ENCODE measurements around the gene ATP9B. TPM values are rescaled to one million over a fixed set of nuclear protein-coding genes. Genes with fewer than 3 reads are reported as not detected.

ATP9B gene
- total and polyA plus RNA-seq, 10 of the 15 experiments (the other 5 are each of a cell fraction or from before 2014, with no cell fraction given): 0.74 to 20.7 (median 12.9) TPM

- no peaks in the 10 kb centered on the region; the same call in 2 of the 3 replicates for H3K9me3 ChIP-seq (replicated peaks; ENCODE audit: control insufficient read depth, insufficient read depth, low read length)
- H3K79me2 ChIP-seq (ENCODE audit: control insufficient read depth, insufficient read depth, low read length): no peaks in the 10 kb centered on the region
- intact Hi-C loops (cut with micrococcal nuclease; ENCODE audit: unreplicated experiment): no loop called here
- TF ChIP-seq BACH1 (IDR thresholded peaks at IDR 0.05; ENCODE audit: borderline replicate concordance) (no peak), ZBED1 (IDR thresholded peaks at IDR 0.05; ENCODE audit: borderline replicate concordance) (no peak), TCF12 (IDR thresholded peaks at IDR 0.05; ENCODE audit: low read depth, low read length) (no peak), STAT3 (IDR thresholded peaks at IDR 0.05; ENCODE audit: low read depth, low read length) (no peak), SREBF2 (IDR thresholded peaks at IDR 0.05; ENCODE audit: low read length) (no peak), ZNF274 (IDR thresholded peaks at IDR 0.05; ENCODE audit: insufficient read depth, insufficient read length) (no peak), TCF7 (IDR thresholded peaks at IDR 0.05; ENCODE audit: borderline replicate concordance) (no peak), MLLT1 (IDR thresholded peaks at IDR 0.05) (no peak)
- ChIA-PET RAD21 (ENCODE audit: unreplicated experiment) (no interaction called here), POLR2A (no interaction called here), CTCF (no interaction called here), SMC1A (ENCODE audit: uncharacterized antibody, unreplicated experiment) (no interaction called here)
- FAIRE-seq: no peak
- H3K27me3 ChIP-seq (replicated peaks in 1 of 2; ENCODE audit: control insufficient read depth in 2 of 2, insufficient read depth in 2 of 2, low read length in 1 of 2): no peaks in the 10 kb centered on the region
- H3K9ac ChIP-seq (ENCODE audit: control insufficient read depth, insufficient read depth, low read length): no peak overlapping the region
- H3K4me2 ChIP-seq (ENCODE audit: control insufficient read depth, insufficient read depth): no peak overlapping the region
- H2AFZ ChIP-seq (ENCODE audit: control insufficient read depth, low read depth, low read length): no peak overlapping the region
- H3K4me1 ChIP-seq (ENCODE audit: control insufficient read depth, insufficient read depth, low read length): no peaks in the 10 kb centered on the region
- DNase-seq (ENCODE audit: low read depth, low spot score): no peak
- no peak overlapping the region for H3K4me3 ChIP-seq
- BruUV-seq (replicated peaks): no TSS peak
- H3K27ac ChIP-seq (ENCODE audit: control insufficient read depth, insufficient read depth): no peak overlapping the region
- 100% methylated on average over 5 of the region's 5 CpGs for WGBS (ENCODE audit: insufficient coverage, insufficient replicate concordance, low lambda C conversion rate, missing lambda C conversion rate)
- no peak for ATAC-seq
- in situ Hi-C loops (cut with MboI): no loop called here
- H4K20me1 ChIP-seq (ENCODE audit: control insufficient read depth, insufficient read depth): no peaks in the 10 kb centered on the region
- H3K36me3 ChIP-seq (ENCODE audit: control insufficient read depth in 2 of 2, insufficient read depth in 2 of 2, low read length in 1 of 2): peaks cover 3 to 6% of the 10 kb centered on the region in 2 experiments
Observed at GRCh38 chr18:79118797-79119196, 49.6 kb downstream of the ATP9B start.
